Fibroblast of villous mesenchyme (primary cell): ENCODE results near the gene DNAH2. TPM values are rescaled to one million over a fixed set of nuclear protein-coding genes. Genes with fewer than 3 reads are reported as not detected.

Experiments used
- DNase-seq: peaks from one replicate; pipeline ENCODE4 v3.0.0-alpha.2; 2010; ENCODE audit warnings: low read depth
- H3K4me3 ChIP-seq: 2 replicates; pipeline ENCODE4 v1.5.1; 2011; ENCODE audit warnings: low read depth, mild to moderate bottlenecking, low read length
- CTCF ChIP-seq: IDR thresholded peaks from 2 replicates; pipeline ENCODE4 v1.5.1; 2012; ENCODE audit warnings: low read depth, mild to moderate bottlenecking, low read length; ENCODE audit not compliant: insufficient read depth
- total RNA-seq: library from RNA; depleted of rRNA; stranded (reverse); fragments of >200 nt; gene quantifications from 2 replicates; pipeline ENCODE4 v1.2.3, GENCODE V29; 2012

Gene DNAH2
- total RNA-seq, 1 donor = 0.43 TPM

GRCh38 chr17:7833795-7834541 is 116.4 kb downstream of the DNAH2 start, which contains the start of gene KDM6B:
KDM6B (plus strand) TSS chr17:7834217; CDS start chr17:7845555, 11,338 bp downstream.
- peak; percentile 91 for DNase-seq
- no peak for TF ChIP-seq CTCF
- peak within 1 kb of the TSS; percentile 80 for H3K4me3 ChIP-seq

- no peak for TF ChIP-seq CTCF
- peak; percentile 62 for DNase-seq
- H3K4me3 ChIP-seq = peak overlapping the region; percentile 80
Observed at GRCh38 chr17:7834542-7834956, 117.0 kb downstream of the DNAH2 start.

DNA sequence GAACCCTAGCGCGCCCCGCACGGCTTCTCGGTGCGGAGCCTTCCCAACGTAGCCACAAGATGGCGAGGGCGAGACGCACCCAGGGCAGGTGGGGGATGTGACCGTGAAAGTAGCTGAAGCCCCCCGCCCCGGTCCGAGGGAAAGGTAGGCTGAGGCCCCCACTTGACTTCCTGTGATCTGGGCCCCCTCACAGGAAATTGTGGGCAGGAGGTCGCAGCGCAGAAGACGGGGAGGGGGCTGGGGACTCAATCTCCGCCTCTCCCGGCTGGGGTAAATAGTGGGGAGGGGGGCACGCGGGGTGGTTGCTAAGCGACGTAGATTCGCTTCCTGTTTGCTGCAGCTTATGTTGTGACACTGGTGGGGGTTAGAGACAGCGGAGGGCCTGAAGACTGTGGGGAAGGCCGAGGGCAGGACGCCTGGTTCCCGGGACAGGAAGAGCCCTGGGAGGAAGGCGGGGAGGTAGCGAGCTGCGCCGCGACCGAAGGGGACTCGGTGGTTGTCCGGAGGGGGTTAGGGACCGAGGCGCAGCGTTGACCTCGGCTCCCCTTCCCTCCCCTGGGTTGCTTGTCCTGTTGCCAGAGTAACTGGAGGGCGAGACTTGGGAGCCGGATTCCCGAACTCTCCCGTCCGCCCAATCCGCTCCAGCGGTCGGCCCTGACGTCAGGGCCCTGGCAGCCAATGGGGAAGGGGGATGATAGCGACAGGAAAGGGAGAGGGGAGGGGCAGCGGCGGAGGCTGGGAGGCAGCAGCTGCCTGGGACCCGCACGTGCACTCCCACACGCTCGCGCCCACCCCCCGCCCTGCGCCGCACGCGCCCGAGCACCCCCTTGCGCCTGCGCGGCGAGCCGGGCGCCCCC is 117.6 kb downstream of the DNAH2 start:
- peak; percentile 84 for TF ChIP-seq CTCF
- peak; percentile 99 for DNase-seq
- H3K4me3 ChIP-seq = peak overlapping the region; percentile 80

GRCh38 chr17:7835814-7836595 is 118.5 kb downstream of the DNAH2 start:
- peak overlapping the region; percentile 80 for H3K4me3 ChIP-seq
- no peak for DNase-seq
- TF ChIP-seq CTCF = no peak

GRCh38 chr17:7836596-7837407 is 119.3 kb downstream of the DNAH2 start:
- DNase-seq = peak; percentile 100
- peak overlapping the region; percentile 80 for H3K4me3 ChIP-seq
- TF ChIP-seq CTCF = no peak
